CD4-positive, alpha-beta T cell treated with Interleukin-2 at 100 ng/mL for 4 hours (primary cell): ENCODE results near the gene REXO1.

ENCODE experiments used
- DNase-seq: peaks from one replicate; pipeline ENCODE4 v3.0.0-alpha.2; 2020; ENCODE audit warnings: low spot score

Gene REXO1

DNA sequence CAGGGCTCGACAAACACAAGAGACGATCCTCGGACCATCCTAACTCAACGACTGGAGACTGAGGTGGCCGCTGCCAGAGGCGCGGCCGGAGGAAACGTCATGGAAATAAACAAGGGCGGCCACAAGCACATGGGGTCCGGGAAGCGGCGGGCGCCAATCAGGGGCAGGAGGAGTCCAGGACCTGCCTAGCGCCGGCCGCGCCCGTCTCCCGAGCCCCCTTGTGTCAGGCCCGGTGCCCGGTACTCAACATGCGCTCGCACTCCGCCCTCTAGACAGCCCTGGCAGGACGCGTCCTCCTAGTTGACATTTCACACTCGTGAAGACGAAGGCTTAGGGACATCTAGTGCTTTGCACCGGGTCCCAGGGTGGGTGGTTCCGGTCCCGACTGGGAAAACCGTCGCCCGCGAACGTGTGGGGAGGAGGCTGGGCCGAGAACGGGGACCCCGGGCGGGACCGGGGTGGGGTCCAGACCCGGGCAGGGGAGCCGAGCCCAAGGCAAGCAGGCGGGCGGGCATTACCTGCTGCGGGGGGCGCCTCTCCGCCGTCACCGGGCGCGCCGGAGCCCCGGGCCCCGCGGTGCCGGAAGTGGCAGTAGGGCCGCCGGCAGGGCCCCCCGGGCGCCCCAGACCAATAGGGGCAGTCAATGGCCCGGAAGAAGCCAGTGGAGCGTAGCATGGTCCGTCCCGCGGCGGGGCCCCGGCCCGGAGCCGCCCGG lies 442 bp downstream of the REXO1 start:
- DNase-seq, result no peak

GRCh38 chr19:1847348-1847683 lies 967 bp downstream of the REXO1 start:
- DNase-seq, result no peak

DNA sequence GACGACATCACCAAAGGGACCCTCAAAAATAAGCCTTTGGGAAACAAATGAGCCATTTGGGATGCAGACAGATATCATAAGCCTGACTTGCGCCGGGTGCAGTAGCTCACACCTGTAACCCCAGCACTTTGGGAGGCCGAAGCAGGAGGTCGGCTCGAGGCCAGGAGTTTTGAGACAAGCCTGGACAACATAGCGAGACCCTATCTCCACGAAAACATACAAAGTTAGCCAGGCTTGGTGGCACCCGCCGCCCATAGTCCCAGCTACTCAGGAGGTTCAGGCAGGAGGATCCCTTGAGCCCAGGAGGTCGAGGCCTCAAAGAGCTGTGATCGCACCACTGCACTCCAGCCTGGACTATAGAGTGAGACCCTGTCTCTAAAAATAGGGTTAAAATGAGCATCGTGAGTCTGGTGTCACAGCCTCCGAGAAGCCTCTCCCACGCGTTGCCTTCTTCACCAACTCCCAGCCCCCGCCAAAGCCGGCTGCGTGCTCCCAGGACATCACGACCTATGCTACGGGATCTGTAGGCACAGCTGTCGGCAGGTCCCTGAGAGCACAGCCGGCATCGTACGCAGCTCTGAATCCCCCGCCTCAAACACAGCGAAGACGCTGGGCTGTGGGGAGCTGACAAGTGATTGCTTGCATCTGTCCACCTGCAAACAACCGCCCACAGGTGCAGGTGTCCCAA lies 1.6 kb downstream of the REXO1 start:
- no peak for DNase-seq

DNA sequence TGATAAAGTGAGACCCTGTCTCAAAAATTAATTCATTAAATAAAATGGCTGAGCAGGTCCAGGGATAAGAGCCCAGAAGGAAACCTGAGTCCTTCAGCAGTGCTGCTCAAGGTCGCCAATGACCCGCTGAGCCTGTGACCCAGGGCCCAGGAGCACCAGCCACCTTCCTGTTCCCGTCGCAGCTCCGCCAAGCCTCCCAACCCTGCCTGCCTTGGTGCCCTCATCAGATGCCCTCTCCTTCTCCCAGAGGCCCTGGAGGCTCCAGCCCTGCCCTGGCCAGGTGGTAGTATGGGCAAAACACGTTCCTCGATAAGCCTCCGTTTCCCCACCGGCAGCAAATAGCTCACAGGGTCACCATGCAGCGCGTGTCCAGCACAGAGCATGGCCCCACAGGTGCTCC lies 2.6 kb downstream of the REXO1 start:
- DNase-seq, result no peak

- DNase-seq, result no peak
Measured at GRCh38 chr19:1845125-1845515, 3.2 kb downstream of the REXO1 start.

DNA sequence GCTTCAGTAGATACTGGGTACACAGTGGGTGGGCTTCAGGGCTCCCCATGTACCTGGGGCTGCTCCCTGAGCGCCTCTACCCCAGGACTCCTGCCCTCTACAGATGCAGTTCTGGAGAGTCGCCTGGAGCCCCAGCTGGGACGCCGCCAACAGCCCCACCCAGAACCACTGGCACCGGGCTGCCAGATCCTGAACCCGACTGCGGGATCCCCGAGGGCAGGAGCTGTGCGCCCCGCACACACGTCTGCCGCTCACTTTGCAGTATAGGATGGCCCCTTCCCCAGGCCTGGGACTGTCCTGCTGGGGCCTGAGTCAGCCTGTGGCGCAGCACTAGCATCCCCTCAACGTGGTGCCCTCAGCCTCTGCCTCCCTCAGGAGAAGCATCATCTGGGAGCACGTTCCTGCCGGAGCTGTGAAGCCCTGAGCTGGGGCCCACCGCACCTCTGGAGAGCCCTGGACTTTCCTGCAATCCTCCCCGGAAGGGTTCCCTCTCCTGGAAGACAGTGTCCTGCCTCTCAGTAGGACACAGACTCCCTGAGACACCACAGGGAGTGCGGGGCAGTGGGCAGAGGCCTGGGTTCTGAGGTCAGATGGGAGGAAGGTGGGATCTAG lies 3.7 kb downstream of the REXO1 start:
- DNase-seq, result no peak

- no peak for DNase-seq
Measured at GRCh38 chr19:1843646-1844394, 4.5 kb downstream of the REXO1 start.

DNA sequence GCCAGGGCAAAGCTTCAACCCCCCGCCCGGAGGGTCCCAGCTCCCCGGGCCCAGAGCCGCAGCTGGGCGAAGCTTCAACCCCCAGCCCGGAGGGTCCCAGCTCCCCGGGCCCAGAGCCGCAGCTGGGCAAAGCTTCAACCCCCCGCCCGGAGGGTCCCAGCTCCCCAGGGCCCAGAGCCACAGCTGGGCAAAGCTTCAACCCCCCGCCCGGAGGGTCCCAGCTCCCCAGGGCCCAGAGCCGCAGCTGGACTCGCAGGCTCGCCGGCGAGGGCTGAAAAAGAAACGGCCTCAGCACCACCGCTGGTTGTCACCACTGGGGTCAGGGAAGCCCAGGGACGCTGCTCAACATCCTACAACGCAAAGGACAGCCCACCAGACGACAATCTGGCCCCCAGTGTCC lies 5.2 kb downstream of the REXO1 start:
- DNase-seq, result no peak

DNA sequence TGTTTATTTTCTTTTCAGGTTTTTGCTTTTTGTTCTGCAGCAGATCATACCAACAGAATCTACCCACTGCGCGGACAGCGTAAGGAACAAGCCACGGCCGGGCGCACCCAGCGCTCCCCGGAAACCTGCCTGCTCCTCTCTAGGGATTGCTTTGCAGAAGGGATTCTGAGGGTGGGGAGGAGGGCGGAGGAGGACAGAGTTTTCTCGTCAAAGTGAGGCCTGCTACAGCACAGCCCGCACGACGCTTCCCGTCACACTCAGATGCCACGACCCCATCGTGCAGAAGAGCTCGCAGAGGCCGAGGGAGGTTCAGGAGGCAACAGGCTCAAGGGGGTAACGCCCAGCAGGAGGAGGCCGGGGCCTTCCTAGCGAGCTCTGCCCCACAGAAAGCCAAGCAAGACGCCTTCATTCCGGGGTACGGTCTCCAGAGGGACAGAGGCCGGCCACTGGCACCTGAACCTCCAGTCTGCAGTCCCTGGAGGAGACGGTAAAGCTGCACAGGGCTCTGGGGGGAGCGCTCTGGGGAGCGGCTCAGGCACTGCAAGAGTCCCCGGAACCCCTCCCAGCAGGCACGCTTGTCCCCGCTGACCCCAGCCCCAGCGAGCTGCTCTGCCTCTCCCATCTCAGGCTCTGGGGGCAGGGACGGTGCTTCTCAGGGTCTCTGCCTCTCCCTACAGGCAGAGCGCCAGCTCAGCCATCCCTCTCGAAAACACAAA lies 6.9 kb downstream of the REXO1 start:
- no peak for DNase-seq

GRCh38 chr19:1840541-1841115 lies 7.7 kb downstream of the REXO1 start:
- DNase-seq, result no peak

DNA sequence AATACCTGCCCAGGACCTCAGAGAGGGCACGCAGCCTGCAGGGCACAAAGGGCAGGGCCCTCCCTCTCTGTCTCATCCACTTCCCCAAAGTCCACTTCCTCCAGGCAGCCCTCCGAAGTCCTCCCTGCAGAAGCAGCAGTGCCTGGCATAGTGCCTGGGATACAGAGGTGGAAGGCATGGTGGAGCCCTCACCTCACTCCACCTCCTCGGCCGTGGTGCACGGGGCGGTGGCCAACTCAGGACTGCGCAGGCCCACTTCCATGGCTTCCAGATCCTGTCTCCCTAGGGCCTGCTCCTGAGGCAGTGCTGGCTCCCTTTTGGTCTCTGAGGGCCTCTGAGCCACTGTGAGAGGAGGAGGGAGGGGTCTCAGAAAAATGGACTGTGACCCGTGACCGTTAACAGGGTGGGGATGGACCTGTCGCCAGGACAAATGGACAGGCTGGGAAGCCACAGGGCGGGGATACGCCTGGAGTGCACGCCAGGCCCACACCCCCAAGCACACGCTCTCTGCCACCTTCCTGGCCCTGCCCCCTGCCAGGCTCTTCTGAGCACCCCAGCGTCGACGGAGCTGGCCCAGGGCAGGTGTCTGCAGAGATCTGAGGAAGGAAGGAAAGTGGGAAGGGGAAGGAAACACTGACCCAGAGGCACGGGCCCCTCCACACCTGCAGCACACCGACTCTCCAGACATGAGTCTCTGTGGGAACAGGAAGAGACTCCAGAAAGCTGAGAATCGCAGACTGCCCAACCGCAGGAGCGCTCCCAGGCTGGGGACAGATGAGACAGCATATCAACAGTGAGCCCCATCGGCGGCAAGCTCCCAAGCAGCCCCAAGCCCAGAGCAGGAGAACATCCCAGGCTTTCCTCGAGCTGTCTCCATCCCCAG lies 8.4 kb downstream of the REXO1 start:
- no peak for DNase-seq

DNA sequence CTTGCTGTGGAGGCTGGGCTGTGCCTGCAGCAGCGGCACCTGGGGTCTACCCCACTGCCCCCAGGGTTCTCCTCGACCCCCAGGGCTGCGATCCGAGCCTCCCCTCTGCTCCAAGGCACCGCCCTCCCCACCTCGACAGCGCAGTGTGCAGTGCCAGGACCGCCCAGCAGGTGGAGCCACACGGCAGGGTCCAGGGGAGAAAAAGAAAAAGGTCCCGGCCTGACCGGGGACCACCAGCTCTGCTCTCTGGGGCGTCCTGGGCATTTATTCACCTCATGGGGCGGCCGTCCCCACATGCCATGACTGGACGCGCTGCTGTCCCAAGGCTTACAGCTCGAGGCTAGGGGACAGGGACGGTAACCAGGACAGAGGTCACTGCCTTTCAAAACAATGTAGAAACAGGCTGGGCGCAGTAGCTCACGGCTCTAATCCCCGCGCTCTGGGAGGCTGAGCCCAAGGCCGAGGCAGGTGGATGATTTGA lies 10.6 kb downstream of the REXO1 start:
- DNase-seq, result peak; percentile 52

DNA sequence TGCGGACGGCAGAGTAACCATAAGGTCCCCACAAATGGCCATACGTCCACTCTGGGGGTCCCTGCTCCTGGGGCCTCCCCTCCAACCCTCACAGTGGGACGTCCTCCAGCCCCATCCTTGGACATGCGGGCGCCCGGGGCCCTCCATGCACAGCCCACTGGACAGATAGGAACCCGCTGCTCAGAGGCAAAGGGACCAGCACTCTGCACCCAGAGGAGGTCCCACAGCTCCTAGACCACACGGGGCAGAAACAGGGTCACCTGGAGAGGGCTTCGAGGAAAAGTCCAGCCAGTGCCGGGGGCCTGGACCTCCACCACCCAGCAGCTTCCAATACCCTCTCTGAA lies 11.1 kb downstream of the REXO1 start:
- DNase-seq, result no peak

- no peak for DNase-seq
Measured at GRCh38 chr19:1836458-1837221, 11.6 kb downstream of the REXO1 start.

- no peak for DNase-seq
Measured at GRCh38 chr19:1833540-1833939, 14.7 kb downstream of the REXO1 start.

GRCh38 chr19:1832046-1832663 lies 16.1 kb downstream of the REXO1 start:
- no peak for DNase-seq

DNA sequence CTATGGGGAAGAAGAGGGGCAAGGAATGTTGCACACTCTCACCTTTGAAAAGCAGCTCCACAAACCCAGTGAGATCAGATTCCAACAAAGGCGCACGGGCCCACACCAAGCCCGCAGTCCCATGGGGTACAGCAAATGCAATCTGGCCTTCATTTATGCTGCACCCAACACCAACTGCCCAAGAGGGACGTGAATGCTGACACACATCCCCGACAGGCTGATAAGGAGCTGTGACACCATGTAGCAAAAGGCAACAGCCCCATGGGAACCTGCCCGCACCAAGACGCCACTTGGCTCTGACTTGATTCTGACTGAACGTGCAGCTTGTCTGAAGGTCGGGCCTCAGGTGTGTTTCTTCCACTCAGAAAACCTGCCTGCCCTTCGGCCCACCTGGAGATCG lies 17.3 kb downstream of the REXO1 start:
- no peak for DNase-seq

DNA sequence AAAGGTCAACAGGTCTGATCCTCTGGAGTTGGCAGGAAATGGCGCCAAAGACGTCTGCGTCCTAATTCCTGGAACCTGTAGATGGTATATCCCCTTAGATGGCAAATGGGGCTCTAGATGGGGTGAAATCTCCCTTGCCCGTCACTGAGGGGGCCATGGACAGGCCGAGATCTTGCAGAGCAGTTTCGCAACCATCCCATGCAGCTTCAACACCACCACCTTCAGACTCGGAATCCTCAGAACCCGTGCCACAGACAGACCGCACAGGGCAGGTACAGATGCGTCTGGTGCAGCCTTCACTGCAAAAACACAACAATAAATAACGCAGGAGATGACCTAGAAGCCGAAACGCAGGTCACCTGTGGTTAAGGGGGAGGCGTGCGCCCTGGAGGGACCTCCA lies 17.7 kb downstream of the REXO1 start:
- DNase-seq, result no peak

DNA sequence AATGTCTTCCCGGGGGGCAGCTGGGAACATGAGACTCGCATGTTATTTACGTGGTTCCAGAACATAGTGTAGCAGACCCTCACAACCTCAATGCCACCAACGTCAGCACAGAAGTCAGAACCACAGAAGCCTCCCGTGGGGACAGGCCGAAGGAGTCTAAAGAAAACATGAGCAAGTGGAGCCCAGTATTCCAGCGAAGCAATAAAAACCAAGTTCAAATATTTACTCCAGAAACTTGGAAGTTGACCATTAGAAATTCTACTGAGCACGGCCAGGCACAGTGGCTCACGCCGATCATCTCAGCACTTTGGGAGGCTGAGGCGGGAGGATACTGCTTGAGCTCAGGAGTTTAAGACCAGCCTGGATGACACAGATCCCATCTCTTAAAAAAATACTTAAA lies 18.3 kb downstream of the REXO1 start:
- no peak for DNase-seq
